ENCODE data around the gene SRSF4.
"Not testable (repeated sequence)": the region's sequence is repeated elsewhere in the genome, so short reads cannot be mapped to it uniquely, and the experiment has no call there.

The SRSF4 gene

GRCh38 chr1:29181413-29182225 lies at the start of gene SRSF4:
TSS of gene SRSF4 (minus strand) at chr1:29181900. CDS start at chr1:29181752, 148 bp downstream.
- peak; percentile 98 for DNase-seq (ENCODE audit: low read depth)

GRCh38 chr1:29230553-29231378 lies 49.1 kb upstream of the SRSF4 start, which contains the start of gene MECR:
TSS of gene MECR (minus strand) at chr1:29230934. CDS start at chr1:29230906, 28 bp downstream.
- DNase-seq (ENCODE audit: low read depth) = peak; percentile 90

- DNase-seq (ENCODE audit: low read depth) = no peak
These were observed 48.5 kb upstream of the SRSF4 start for GRCh38 chr1:29230204-29230552.

- no peak for DNase-seq (ENCODE audit: low read depth)
These were observed 45.8 kb upstream of the SRSF4 start for GRCh38 chr1:29227511-29227910.

GRCh38 chr1:29225361-29225760 lies 43.7 kb upstream of the SRSF4 start:
- DNase-seq (ENCODE audit: low read depth) = no peak

- no peak for DNase-seq (ENCODE audit: low read depth)
These were observed 42.7 kb upstream of the SRSF4 start for GRCh38 chr1:29224356-29224837.

- DNase-seq (ENCODE audit: low read depth) = no peak
These were observed 41.8 kb upstream of the SRSF4 start for GRCh38 chr1:29223521-29223920.

- no peak for DNase-seq (ENCODE audit: low read depth)
These were observed 41.0 kb upstream of the SRSF4 start for GRCh38 chr1:29222686-29223085.

- DNase-seq (ENCODE audit: low read depth) = not testable (repeated sequence)
These were observed 40.6 kb upstream of the SRSF4 start for GRCh38 chr1:29222260-29222659.

GRCh38 chr1:29221296-29221695 lies 39.6 kb upstream of the SRSF4 start:
- DNase-seq (ENCODE audit: low read depth) = no peak

GRCh38 chr1:29218223-29218622 lies 36.5 kb upstream of the SRSF4 start:
- peak; percentile 25 for DNase-seq (ENCODE audit: low read depth)

GRCh38 chr1:29217633-29218032 lies 35.9 kb upstream of the SRSF4 start:
- DNase-seq (ENCODE audit: low read depth) = no peak

- DNase-seq (ENCODE audit: low read depth) = no peak
These were observed 31.4 kb upstream of the SRSF4 start for GRCh38 chr1:29213055-29213454.

GRCh38 chr1:29211086-29212030 lies 29.7 kb upstream of the SRSF4 start:
- DNase-seq (ENCODE audit: low read depth) = no peak

- peak; percentile 35 for DNase-seq (ENCODE audit: low read depth)
These were observed 28.8 kb upstream of the SRSF4 start for GRCh38 chr1:29210278-29211085.

GRCh38 chr1:29209173-29209572 lies 27.5 kb upstream of the SRSF4 start:
- peak; percentile 70 for DNase-seq (ENCODE audit: low read depth)

- DNase-seq (ENCODE audit: low read depth) = no peak
These were observed 26.7 kb upstream of the SRSF4 start for GRCh38 chr1:29208442-29208841.

- peak; percentile 98 for DNase-seq (ENCODE audit: low read depth)
These were observed 21.1 kb upstream of the SRSF4 start for GRCh38 chr1:29202584-29203340.

- DNase-seq (ENCODE audit: low read depth) = no peak
These were observed 20.4 kb upstream of the SRSF4 start for GRCh38 chr1:29202053-29202452.

- DNase-seq (ENCODE audit: low read depth) = no peak
These were observed 19.9 kb upstream of the SRSF4 start for GRCh38 chr1:29201595-29202051.

All from EH (cell line).